Measurements from ENCODE around the gene MAP3K12.

The MAP3K12 gene

DNA sequence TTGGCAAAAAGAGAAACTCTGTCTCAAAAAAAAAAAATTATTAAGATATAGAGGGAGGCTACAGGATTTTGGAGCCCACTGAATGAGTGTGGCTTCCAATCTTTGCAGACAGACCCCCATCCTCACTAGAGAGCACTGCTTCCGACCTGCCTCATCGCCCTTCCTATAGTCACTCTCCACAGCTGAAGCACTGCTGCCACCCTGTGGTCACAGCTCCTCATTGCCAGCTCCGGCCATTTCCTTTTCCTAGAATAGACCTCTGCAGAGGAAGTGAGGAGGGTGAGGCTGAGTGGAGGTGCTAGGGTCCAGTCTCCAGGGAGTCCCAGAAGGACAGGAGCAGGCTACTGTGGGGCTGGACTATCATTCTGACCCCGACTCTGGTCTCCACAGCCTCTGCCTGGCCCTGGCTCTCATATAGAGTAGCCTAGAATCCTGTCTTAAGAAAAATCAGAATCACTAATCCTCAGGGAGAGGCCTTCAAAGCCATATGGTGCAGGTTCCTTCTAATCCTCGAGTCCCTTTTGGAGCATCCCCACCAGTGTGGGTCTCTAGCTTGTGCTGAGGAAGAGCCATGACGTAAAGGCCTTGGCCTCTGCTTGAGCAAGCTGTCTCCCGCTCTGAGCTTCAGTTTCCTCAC is 9.4 kb upstream of the MAP3K12 start:
- peak; percentile 73 for DNase-seq (ENCODE audit: low spot score)

- DNase-seq (ENCODE audit: low spot score) = no peak
Measured at GRCh38 chr12:53507603-53507885, 8.3 kb upstream of the MAP3K12 start.

DNA sequence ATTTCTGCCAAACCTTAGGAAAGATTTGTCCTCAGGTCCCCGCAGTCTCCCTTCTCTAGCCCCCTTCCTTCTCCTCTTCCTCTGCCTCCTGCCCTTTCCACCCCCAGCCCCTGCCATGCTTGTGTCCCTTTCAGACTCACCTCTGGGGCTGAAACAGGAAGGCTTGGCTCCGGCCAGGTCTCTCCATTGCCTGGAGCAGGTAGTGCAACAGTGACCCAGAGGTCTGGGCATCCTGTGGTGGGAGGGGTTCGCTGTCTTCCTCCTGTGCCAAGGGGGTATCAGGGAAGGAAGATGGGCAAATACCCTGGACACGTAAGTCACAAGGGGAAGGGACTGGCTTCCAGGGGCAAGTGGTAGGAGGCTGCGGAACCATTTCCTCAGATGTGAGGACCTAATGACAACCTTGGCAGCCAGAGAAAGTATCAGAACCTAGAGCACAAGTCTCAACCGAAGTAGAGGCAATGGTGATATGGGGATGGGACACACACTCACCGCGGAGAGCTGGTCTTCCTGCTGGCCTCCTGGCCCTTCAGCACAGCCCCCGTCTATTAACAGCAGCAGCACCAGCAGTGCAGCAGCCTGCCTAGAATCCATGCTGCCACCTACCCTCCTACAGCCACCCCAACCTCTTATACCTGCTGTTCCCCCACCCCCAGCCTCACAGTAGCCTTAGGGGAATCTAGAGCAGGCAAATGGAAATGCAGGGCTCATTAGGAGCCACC is 7.8 kb upstream of the MAP3K12 start, which contains the start of gene NPFF:
Gene NPFF, minus strand, starts transcription at position 604 of the 722 bp plus-strand sequence. Its CDS starts 10 bp downstream, at position 594.
- DNase-seq (ENCODE audit: low spot score) = no peak

GRCh38 chr12:53506450-53506785 is 7.2 kb upstream of the MAP3K12 start:
- no peak for DNase-seq (ENCODE audit: low spot score)

- DNase-seq (ENCODE audit: low spot score) = no peak
Measured at GRCh38 chr12:53505555-53506449, 6.5 kb upstream of the MAP3K12 start.

- no peak for DNase-seq (ENCODE audit: low spot score)
Measured at GRCh38 chr12:53505086-53505485, 5.8 kb upstream of the MAP3K12 start.

- DNase-seq (ENCODE audit: low spot score) = no peak
Measured at GRCh38 chr12:53504004-53504920, 5.0 kb upstream of the MAP3K12 start.

DNA sequence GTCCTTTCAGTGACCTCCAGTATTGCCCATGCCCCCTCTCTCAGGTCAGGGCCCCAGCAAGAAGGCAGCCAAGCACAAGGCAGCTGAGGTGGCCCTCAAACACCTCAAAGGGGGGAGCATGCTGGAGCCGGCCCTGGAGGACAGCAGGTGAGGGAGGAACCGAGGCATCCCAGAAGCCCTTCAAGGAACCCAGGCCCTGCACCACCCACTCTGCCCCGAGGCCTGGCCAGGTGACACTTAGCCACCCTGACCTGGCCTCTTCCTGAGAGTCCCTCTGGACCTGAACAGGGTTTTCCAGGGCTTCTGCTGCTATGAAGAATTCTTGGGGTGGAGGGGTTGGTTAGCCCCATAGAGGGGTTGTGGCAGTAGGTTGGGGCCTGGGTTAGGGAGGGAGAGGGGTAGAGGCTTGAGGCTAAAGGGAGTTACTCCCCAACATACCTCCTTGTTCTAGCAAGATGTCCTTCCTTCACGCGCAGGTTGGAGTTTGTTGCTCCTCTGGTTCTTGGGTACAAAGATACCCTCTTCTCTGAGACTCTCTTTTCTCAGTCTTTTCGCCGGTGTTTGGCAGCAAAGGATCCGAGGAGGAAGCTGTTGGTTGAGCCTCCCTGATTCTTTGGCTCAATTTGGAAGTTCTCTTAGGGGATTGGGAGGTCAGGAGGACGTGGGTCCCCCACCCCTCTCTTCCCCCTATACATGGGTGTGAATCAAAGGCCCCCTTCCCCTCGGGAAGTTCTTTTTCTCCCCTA is 3.9 kb upstream of the MAP3K12 start:
- DNase-seq (ENCODE audit: low spot score) = no peak

- no peak for DNase-seq (ENCODE audit: low spot score)
Measured at GRCh38 chr12:53502331-53502730, 3.1 kb upstream of the MAP3K12 start.

GRCh38 chr12:53501615-53502181 is 2.4 kb upstream of the MAP3K12 start:
- no peak for DNase-seq (ENCODE audit: low spot score)

GRCh38 chr12:53500776-53501614 is 1.7 kb upstream of the MAP3K12 start, which contains the start of gene TARBP2:
Gene TARBP2, plus strand, starts transcription at chr12:53501283. Its CDS starts 126 bp downstream, at chr12:53501409.
- peak; percentile 100 for DNase-seq (ENCODE audit: low spot score)

GRCh38 chr12:53500142-53500775 is 1.0 kb upstream of the MAP3K12 start:
- no peak for DNase-seq (ENCODE audit: low spot score)

- DNase-seq (ENCODE audit: low spot score) = no peak
Measured at GRCh38 chr12:53498235-53498630, 1.0 kb downstream of the MAP3K12 start.

DNA sequence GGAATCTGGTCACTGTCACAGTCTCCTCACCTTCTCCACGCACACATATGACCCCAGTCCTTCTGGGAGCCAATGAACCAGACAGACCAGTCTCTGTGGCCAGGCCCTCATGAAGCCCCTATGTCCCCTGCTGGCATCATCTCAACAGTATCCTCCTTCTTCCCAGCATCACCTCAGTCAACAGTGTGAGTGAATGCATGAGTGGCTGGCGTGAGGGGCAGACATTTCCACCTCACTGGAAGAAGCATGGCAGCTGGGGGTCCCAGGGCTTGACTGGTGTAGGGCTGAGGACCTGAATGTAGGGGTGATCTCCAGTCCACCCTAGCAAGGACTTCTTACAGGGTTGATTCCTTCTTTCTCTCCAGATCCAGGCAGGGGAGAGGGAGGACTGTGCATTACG is 1.8 kb downstream of the MAP3K12 start:
- DNase-seq (ENCODE audit: low spot score) = no peak

GRCh38 chr12:53496752-53497032 is 2.6 kb downstream of the MAP3K12 start:
- DNase-seq (ENCODE audit: low spot score) = no peak

DNA sequence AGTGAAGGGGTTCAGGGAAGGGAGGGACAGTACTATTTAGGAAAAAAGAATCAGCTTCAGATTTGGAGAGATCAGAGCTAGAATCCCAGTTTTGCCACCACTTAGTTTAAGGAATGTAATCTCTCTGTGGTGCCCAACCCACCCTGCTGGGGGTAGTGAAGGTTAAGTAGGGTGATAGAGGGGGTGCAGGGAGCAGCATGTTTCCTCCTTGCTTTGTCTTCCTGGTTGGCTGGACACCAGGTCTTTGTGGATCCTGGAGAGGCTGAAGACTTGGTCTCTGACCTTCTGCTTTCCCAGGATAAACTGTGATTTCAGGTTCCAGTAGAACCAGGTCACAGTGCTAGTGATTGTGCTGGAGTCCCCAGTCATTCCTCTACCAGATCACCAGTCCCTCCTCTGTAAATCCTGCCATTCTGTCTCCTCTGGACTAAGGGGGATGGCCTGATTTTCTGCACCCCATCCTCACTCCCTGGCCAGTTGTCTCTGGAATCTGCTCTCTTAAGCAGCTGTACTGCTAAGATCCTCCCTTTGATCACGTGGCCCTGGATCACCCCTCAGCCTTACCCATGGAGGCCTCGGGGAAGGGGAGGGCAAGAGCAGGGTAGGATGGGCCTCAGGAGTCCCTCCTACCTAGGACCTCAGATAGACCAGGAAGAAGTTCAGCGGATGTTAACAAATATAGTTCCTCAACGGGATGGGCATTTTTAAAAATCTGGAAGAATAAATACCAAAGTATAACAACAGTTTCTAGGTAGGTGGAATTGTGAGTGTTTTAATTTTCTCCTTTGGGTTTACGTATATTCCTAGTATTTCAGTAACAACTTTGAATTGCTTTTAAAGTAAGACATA is 3.1 kb downstream of the MAP3K12 start:
- no peak for DNase-seq (ENCODE audit: low spot score)

GRCh38 chr12:53493610-53494391 is 5.5 kb downstream of the MAP3K12 start:
- no peak for DNase-seq (ENCODE audit: low spot score)
